Hair follicular keratinocyte (primary cell): Measurements from ENCODE around the gene SYNGAP1. TPM values are rescaled to one million over a fixed set of nuclear protein-coding genes. Genes with fewer than 3 reads are reported as not detected.

Experiments
- total RNA-seq: library from RNA; depleted of rRNA; stranded (reverse); fragments of >200 nt; gene quantifications from 2 replicates; pipeline ENCODE4 v1.2.3, GENCODE V29; 2015

Gene SYNGAP1
- total RNA-seq = 0.72 and 2.8 TPM in 2 replicates

GRCh38 chr6:33419580-33420490 is at the start of gene SYNGAP1:
Gene SYNGAP1 (plus strand): TSS chr6:33420065. CDS start chr6:33420265, 200 bp downstream.

DNA sequence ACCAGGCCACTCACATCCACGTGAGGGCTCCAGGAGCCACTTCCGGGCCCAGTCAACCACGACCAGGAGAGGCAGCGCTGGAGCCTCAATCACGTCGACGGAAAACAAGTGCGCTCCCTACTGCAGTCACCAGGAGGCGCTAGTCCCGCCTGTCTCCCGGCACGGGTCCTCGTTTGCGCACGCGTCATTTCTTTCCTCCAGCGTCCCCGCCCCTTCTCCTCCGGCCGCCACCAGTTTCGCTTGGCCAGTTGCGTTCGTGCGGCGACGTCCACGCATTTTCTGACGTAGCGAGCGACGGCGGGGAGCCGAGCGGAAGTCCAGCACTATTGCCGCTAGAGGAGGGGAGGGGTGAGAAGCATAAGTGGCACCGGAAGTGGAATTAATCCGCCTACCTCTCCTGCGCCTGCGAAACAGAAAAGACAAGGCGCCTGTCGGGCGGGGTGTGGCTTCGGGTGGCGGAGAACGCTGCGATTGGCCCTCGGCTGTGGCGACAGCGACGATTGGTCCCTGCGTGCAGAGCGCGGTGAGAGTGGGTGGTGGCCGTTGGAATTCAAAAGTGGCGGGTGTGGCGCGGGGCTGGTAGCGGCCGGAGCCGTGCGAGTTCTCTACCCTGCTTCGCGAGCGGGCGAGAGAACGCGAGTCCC is 28.5 kb upstream of the SYNGAP1 start, which contains the start of gene KIFC1:
KIFC1 (plus strand) TSS at position 546 of the 644 bp plus-strand sequence. CDS start 163 bp downstream, outside the sequence.

GRCh38 chr6:33410711-33411631 is 8.9 kb upstream of the SYNGAP1 start, which contains the start of gene PHF1:
Gene PHF1 (plus strand): TSS chr6:33411014. CDS start chr6:33412264, 1,250 bp downstream.

DNA sequence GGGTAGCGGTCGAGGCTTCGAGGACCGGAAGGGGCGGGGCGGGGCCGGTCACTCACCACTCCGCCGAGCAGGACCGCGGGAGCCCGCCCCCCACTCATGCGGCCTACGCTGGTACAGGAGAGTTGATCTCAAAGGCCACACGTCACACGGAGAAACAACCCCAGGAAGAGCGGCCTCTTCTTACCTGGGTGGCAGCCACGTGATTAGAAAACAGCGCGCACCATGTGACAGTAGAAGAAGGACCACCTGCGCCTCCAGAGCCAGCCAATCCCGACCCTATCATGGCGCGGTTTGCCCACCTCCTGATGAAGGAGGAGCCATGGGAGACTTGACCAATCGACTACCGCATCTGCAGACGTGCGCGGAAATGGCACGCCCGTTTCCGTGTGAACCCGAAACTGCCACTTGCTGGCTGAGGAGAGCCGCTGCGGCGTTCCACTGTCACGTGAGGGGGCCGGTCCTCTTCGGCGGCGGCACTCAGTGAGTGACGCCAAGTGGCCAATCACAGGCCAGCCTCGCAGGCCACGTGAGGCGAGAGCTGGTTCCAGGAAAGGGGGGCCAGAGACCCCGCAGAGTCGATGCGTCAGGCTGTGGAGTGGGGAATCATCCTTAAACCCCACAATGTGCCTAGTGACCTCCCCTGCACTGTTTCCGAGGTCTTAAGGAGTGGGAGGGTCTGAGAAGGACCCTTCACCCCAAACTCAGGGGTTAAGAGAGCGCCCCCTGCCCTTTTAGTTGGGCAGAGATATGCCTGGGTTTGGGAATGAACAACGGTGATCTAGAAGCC is 1.8 kb upstream of the SYNGAP1 start, which contains the start of gene CUTA:
CUTA (minus strand) TSS at position 205 of the 787 bp plus-strand sequence; CDS start at position 98, 107 bp downstream.

DNA sequence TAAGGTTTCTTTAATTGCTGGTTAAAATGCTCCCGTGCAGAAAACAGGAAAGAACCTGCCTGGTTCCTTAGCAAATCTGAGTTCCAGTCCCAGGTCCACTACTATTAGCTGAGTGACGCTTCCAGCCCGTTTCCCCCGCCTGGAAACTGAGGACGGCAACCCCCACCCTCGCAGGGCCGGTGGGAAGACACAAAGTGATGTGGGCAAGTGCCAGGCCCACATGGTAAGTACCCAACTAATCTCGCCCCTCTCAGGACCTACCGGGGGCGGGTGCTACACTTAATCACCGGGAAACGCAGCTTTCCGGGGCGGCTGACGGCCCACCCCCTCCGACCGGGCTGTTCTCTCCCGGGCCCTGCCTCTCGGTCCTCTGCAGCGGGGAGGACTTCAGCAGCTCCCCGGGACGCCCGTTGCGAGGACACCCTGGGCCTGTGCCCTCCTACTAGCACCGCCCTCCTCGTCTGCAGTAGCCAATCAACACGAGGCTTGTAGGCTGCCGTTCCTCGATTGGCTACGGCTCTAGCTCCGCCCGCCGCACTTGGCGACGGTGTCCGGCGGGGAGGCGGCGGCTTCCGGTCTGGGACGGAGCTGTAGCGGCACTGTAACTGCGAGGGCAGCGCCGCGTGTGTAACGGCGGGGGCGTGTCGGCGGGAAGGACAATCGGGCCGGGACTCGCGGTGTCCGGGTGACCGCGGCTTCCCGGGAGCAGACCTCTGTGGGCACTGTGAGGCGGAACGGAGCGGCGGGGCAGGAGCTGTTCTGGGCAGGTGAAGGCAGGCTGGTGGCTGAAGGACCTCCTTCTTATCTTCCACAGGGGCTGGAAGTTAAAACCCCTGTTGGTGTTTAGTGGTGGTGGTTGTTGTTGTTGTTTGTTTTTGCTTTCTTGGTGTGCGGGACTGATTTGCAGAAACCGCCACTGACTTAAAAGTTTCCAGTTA is 34.4 kb downstream of the SYNGAP1 start, which contains the start of gene ZBTB9:
ZBTB9 (plus strand) TSS at position 568 of the 938 bp plus-strand sequence. CDS start 525 bp downstream, outside the sequence.

Other genes with a start within 250 kb of the SYNGAP1 start
- 0.08 TPM in 1 of 2 replicates, not detected in the other for gene COL11A2, start 227.6 kb upstream of the SYNGAP1 start, total RNA-seq
- gene RXRB, start 219.4 kb upstream of the SYNGAP1 start, total RNA-seq = 13.4 and 15.6 TPM in 2 replicates
- gene SLC39A7, start 219.2 kb upstream of the SYNGAP1 start, total RNA-seq = 77.1 and 112 TPM in 2 replicates
- 27.4 and 46.2 TPM in 2 replicates for gene HSD17B8, start 215.4 kb upstream of the SYNGAP1 start, total RNA-seq
- 13.2 and 16.2 TPM in 2 replicates for gene RING1, start 211.6 kb upstream of the SYNGAP1 start, total RNA-seq
- 26.3 and 40.4 TPM in 2 replicates for gene VPS52, start 148.2 kb upstream of the SYNGAP1 start, total RNA-seq
- gene RPS18, start 148.0 kb upstream of the SYNGAP1 start, total RNA-seq = 4,695 and 5,841 TPM in 2 replicates
- 2.2 and 4.5 TPM in 2 replicates for gene B3GALT4, start 142.9 kb upstream of the SYNGAP1 start, total RNA-seq
- gene WDR46, start 130.8 kb upstream of the SYNGAP1 start, total RNA-seq = 38.0 and 78.1 TPM in 2 replicates
- gene PFDN6, start 130.5 kb upstream of the SYNGAP1 start, total RNA-seq = 51.1 and 83.6 TPM in 2 replicates
- 28.7 and 49.2 TPM in 2 replicates for gene RGL2, start 121.1 kb upstream of the SYNGAP1 start, total RNA-seq
- 69.7 and 136 TPM in 2 replicates for gene TAPBP, start 106.0 kb upstream of the SYNGAP1 start, total RNA-seq
- 10.5 and 21.6 TPM in 2 replicates for gene ZBTB22, start 102.3 kb upstream of the SYNGAP1 start, total RNA-seq
- 53.9 and 55.3 TPM in 2 replicates for gene DAXX, start 97.1 kb upstream of the SYNGAP1 start, total RNA-seq
- gene KIFC1, start 28.2 kb upstream of the SYNGAP1 start, total RNA-seq = 14.0 and 50.8 TPM in 2 replicates
- gene PHF1, start 9.1 kb upstream of the SYNGAP1 start, total RNA-seq = 20.3 and 27.3 TPM in 2 replicates
- gene CUTA, start 2.0 kb upstream of the SYNGAP1 start, total RNA-seq = 201 and 221 TPM in 2 replicates
- gene ZBTB9, start 34.5 kb downstream of the SYNGAP1 start, total RNA-seq = 4.4 and 6.5 TPM in 2 replicates
- gene BAK1, start 160.2 kb downstream of the SYNGAP1 start, total RNA-seq = 38.7 and 42.7 TPM in 2 replicates
- 74.2 and 125 TPM in 2 replicates for gene ITPR3, start 201.3 kb downstream of the SYNGAP1 start, total RNA-seq